A549 (cell line): Measurements from ENCODE around the gene TRMO. TPM values are rescaled to one million over a fixed set of nuclear protein-coding genes. Genes with fewer than 3 reads are reported as not detected.
"Not testable (repeated sequence)": the region's sequence is repeated elsewhere in the genome, so short reads cannot be mapped to it uniquely, and the experiment has no call there.

Source experiments
- ATAC-seq, 2 experiments: fragments of 200-7000 bp in 1 of 2; fragments of >200 bp in 1 of 2; cut with Nextera tagmentation in 1 of 2; cut with Tn5 transposase in 1 of 2; 3 replicates each; pipeline versions ENCODE4 v1.8.0 to v1.9.1; 2018 to 2020; ENCODE audit warnings: mild to moderate bottlenecking in 1 of 2, moderate library complexity in 1 of 2
- CTCF ChIA-PET: fragments of 300-600 bp; sonication (Branson Sonifier 250); formaldehyde crosslinking; extraction: SDS; loops from one replicate; lab custom pipeline; 2021; ENCODE audit warnings: antibody characterized with exemption, inconsistent platforms; lab: Yijun Ruan, JAX
- POLR2A ChIA-PET: fragments of 350-600 bp; formaldehyde crosslinking; extraction: SDS; loops from one replicate; lab custom pipeline; 2021; ENCODE audit warnings: antibody characterized with exemption, inconsistent platforms; lab: Yijun Ruan, JAX
- DNase-seq, 2 experiments: peaks; one replicate each; pipeline versions ENCODE4 v3.0.0 to v3.0.0-alpha.2; 2011 to 2016; ENCODE audit warnings: low read depth in 1 of 2, low spot score in 1 of 2
- FAIRE-seq: peaks from 2 replicates; lab custom pipeline; 2011; peaks lifted over from hg19 to GRCh38; lab: Jason Lieb, UNC
- H3K27ac ChIP-seq, 2 experiments: fragments of >200 bp; sonication (Bioruptor Twin); formaldehyde crosslinking; 3 replicates each; pipeline ENCODE4 v1.5.1; 2016 to 2017
- H3K4me1 ChIP-seq: fragments of >200 bp; sonication (Bioruptor Twin); formaldehyde crosslinking; 3 replicates; pipeline ENCODE4 v1.6.1; 2016
- H3K4me2 ChIP-seq: fragments of >200 bp; sonication (Bioruptor Twin); formaldehyde crosslinking; 3 replicates; pipeline ENCODE4 v1.6.1; 2016
- H3K4me3 ChIP-seq: fragments of >200 bp; sonication (Bioruptor Twin); formaldehyde crosslinking; 3 replicates; pipeline ENCODE4 v1.5.1; 2016
- H3K9me3 ChIP-seq: fragments of >200 bp; sonication (Bioruptor Twin); formaldehyde crosslinking; 3 replicates; pipeline ENCODE4 v1.6.1; 2016
- CBX8 ChIP-seq: fragments of 200-600 bp; sonication (generic); IDR thresholded peaks from 2 replicates; pipeline ENCODE4 v1.6.1; 2016
- CHD4 ChIP-seq: fragments of 200-600 bp; sonication (generic); IDR thresholded peaks from 2 replicates; pipeline ENCODE4 v1.6.1; 2016; ENCODE audit warnings: antibody characterized with exemption, mild to moderate bottlenecking, borderline replicate concordance
- EP300 ChIP-seq, 2 experiments: fragments of >200 bp; sonication (Bioruptor Twin); formaldehyde crosslinking; IDR thresholded peaks; 2 replicates in 1 of 2; 3 replicates in 1 of 2; pipeline ENCODE4 v1.6.1; 2016 to 2017
- ESRRA ChIP-seq: fragments of 150-350 bp; IDR thresholded peaks from 2 replicates; pipeline ENCODE4 v1.6.1; 2014; ENCODE audit warnings: mild to moderate bottlenecking, low read length, borderline replicate concordance
- GATA3 ChIP-seq: IDR thresholded peaks from 2 replicates; pipeline ENCODE4 v1.6.1; 2012; ENCODE audit warnings: borderline replicate concordance
- HDAC2 ChIP-seq: fragments of 200-600 bp; sonication (generic); IDR thresholded peaks from 2 replicates; pipeline ENCODE4 v1.6.1; 2016
- MAZ ChIP-seq: fragments of 150-350 bp; IDR thresholded peaks from 2 replicates; pipeline ENCODE4 v1.6.1; 2014; ENCODE audit warnings: antibody characterized with exemption, low read depth, low read length, borderline replicate concordance
- PHF8 ChIP-seq: fragments of 200-600 bp; sonication (generic); IDR thresholded peaks from 2 replicates; pipeline ENCODE4 v1.6.1; 2016; ENCODE audit warnings: low read depth, mild to moderate bottlenecking, antibody characterized with exemption, moderate library complexity, borderline replicate concordance
- RAD21 ChIP-seq, 2 experiments: fragments of >200 bp in 1 of 2; sonication (Bioruptor Twin) in 1 of 2; formaldehyde crosslinking in 1 of 2; IDR thresholded peaks in 1 of 2; conservative IDR thresholded peaks in 1 of 2; 2 replicates in 1 of 2; 3 replicates in 1 of 2; pipeline ENCODE4 v1.6.1; 2012 to 2018; ENCODE audit warnings: inconsistent platforms in 1 of 2
- RARB ChIP-seq: fragments of 250-450 bp; sonication (Bioruptor Pico); IDR thresholded peaks from 2 replicates; pipeline ENCODE4 v1.8.0; 2021; ENCODE audit warnings: mild to moderate bottlenecking, moderate library complexity
- TFCP2L1 ChIP-seq: fragments of 250-450 bp; sonication (Bioruptor Pico); IDR thresholded peaks from 2 replicates; pipeline ENCODE4 v1.5.0; 2021; ENCODE audit warnings: mild to moderate bottlenecking
- ZC3H11A ChIP-seq: fragments of 450-650 bp; IDR thresholded peaks from 2 replicates; pipeline ENCODE4 v1.6.1; 2014; ENCODE audit warnings: antibody characterized with exemption, mild to moderate bottlenecking
- ZFP36 ChIP-seq: fragments of 450-650 bp; IDR thresholded peaks from 2 replicates; pipeline ENCODE4 v1.6.1; 2014; ENCODE audit warnings: borderline replicate concordance; ENCODE audit not compliant: partially characterized antibody
- ZSCAN20 ChIP-seq: fragments of 250-450 bp; sonication (Bioruptor Pico); IDR thresholded peaks from 2 replicates; pipeline ENCODE4 v1.8.0; 2022; ENCODE audit warnings: mild to moderate bottlenecking, moderate library complexity
- WGBS: methylation state at CpG from one replicate; pipeline ENCODE4 v1.1.6; 2017; ENCODE audit errors: missing lambda C conversion rate; 5-methylcytosine and 5-hydroxymethylcytosine counted together
- polyA plus RNA-seq, 4 experiments: library from polyadenylated mRNA; depleted of rRNA in 3 of 4; stranded (reverse); fragments of >200 nt; fragmentation: RNase III in 1 of 4; extraction: RNeasy Plus Mini Kit Qiagen cat#74134 plus additional on column Dnase treatment in 1 of 4; gene quantifications; 2 replicates in 3 of 4; 3 replicates in 1 of 4; pipeline ENCODE4 v1.2.3, GENCODE V29; 2011 to 2017
- TF ChIP-seq, protein P1 (sequence below): IDR thresholded peaks from 2 replicates; pipeline ENCODE4 v1.6.1; 2012; ENCODE audit warnings: low read depth, borderline replicate concordance
- TF ChIP-seq, protein P2 (sequence below): fragments of >200 bp; sonication (Bioruptor Twin); formaldehyde crosslinking; IDR thresholded peaks from 3 replicates; pipeline ENCODE4 v1.5.1; 2016
- TF ChIP-seq, protein P3 (sequence below): fragments of 450-650 bp; IDR thresholded peaks from 2 replicates; pipeline ENCODE4 v1.6.1; 2014; ENCODE audit warnings: antibody characterized with exemption
- TF ChIP-seq, protein P4 (sequence below): IDR thresholded peaks from 2 replicates; pipeline ENCODE4 v1.6.1; 2012
- TF ChIP-seq, protein P5 (sequence below): fragments of >200 bp; sonication (Bioruptor Twin); formaldehyde crosslinking; IDR thresholded peaks from 2 replicates; pipeline ENCODE4 v1.6.1; 2016
- TF ChIP-seq, protein P6 (sequence below): fragments of 250-450 bp; sonication (Bioruptor Pico); IDR thresholded peaks from 2 replicates; pipeline ENCODE4 v1.5.0; 2020; ENCODE audit warnings: low read depth, mild to moderate bottlenecking, moderate library complexity
- TF ChIP-seq, protein P7 (sequence below): fragments of 150-350 bp; IDR thresholded peaks from 2 replicates; pipeline ENCODE4 v1.6.1; 2014; ENCODE audit warnings: low read depth, mild to moderate bottlenecking, low read length

The TRMO gene
- polyA plus RNA-seq, 2 of the 4 experiments (the other 2 are of a cell fraction): 12.0 to 18.8 TPM

DNA sequence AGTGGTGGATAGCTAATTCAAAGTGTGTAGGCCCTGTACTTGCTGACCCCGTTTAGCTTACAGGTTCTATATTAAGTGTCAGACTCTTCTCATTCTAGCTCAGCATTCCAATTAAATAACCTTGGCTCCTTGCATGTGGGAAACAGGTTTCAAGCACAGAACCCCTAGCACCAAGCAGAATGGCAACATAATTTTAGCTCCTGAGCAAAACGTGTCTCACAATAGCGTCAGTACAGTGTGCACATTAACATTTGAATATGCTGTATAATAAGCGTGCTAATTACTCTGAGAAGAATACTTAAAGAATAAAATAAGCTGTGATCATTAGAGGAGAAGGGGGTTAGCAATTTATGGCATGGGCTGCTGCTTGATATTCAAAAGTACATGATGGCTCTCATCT lies 39.8 kb upstream of the TRMO start (continued):
- TF ChIP-seq, protein P1, sequence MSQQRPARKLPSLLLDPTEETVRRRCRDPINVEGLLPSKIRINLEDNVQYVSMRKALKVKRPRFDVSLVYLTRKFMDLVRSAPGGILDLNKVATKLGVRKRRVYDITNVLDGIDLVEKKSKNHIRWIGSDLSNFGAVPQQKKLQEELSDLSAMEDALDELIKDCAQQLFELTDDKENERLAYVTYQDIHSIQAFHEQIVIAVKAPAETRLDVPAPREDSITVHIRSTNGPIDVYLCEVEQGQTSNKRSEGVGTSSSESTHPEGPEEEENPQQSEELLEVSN: no peak
- TF ChIP-seq GATA3: no peak
- TF ChIP-seq CBX8: no peak

DNA sequence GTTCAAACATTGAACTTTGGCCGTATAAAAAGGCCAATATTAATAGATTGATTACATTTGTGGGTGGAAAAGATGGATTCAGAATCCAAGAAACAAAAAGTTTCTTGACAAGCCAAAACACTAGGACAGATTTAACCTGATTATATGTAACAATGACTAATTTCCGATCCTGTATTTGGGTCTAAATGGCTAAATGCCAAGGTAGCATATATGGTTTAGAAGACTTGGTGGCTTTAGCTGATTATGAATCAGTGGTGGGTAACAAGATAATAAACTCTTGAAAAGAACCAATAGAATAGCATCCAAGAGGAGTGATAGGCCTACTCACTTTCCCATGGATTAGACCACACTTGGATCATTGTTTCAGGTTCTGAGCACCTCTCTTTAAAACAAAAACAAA lies 39.1 kb upstream of the TRMO start:
- POLR2A ChIA-PET: no interaction called here
- H3K27ac ChIP-seq: no peak overlapping the region
- CTCF ChIA-PET: interaction anchor here (0.6 to 3.8 kb wide), 7 partner anchors 11 to 73 kb away, joined by 3 to 17 read pairs (median 6); partner anchors contain the start of genes ANP32B and TRMO
- no peaks in the 10 kb centered on the region for H3K9me3 ChIP-seq
- no peak overlapping the region for H3K4me2 ChIP-seq
- ATAC-seq (no peak), DNase-seq (no peak)
- no peak overlapping the region for H3K4me3 ChIP-seq
- TF ChIP-seq, protein P2, sequence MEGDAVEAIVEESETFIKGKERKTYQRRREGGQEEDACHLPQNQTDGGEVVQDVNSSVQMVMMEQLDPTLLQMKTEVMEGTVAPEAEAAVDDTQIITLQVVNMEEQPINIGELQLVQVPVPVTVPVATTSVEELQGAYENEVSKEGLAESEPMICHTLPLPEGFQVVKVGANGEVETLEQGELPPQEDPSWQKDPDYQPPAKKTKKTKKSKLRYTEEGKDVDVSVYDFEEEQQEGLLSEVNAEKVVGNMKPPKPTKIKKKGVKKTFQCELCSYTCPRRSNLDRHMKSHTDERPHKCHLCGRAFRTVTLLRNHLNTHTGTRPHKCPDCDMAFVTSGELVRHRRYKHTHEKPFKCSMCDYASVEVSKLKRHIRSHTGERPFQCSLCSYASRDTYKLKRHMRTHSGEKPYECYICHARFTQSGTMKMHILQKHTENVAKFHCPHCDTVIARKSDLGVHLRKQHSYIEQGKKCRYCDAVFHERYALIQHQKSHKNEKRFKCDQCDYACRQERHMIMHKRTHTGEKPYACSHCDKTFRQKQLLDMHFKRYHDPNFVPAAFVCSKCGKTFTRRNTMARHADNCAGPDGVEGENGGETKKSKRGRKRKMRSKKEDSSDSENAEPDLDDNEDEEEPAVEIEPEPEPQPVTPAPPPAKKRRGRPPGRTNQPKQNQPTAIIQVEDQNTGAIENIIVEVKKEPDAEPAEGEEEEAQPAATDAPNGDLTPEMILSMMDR: no peak
- no peak for TF ChIP-seq ZFP36
- TF ChIP-seq, protein P3, sequence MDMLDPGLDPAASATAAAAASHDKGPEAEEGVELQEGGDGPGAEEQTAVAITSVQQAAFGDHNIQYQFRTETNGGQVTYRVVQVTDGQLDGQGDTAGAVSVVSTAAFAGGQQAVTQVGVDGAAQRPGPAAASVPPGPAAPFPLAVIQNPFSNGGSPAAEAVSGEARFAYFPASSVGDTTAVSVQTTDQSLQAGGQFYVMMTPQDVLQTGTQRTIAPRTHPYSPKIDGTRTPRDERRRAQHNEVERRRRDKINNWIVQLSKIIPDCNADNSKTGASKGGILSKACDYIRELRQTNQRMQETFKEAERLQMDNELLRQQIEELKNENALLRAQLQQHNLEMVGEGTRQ: no peak
- TF ChIP-seq ESRRA: no peak
- no peak for TF ChIP-seq MAZ
- TF ChIP-seq ZC3H11A: no peak
- TF ChIP-seq, protein P4, sequence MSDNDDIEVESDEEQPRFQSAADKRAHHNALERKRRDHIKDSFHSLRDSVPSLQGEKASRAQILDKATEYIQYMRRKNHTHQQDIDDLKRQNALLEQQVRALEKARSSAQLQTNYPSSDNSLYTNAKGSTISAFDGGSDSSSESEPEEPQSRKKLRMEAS: no peak
- TF ChIP-seq, protein P5, sequence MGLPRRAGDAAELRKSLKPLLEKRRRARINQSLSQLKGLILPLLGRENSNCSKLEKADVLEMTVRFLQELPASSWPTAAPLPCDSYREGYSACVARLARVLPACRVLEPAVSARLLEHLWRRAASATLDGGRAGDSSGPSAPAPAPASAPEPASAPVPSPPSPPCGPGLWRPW: no peak
- TF ChIP-seq EP300 (IDR thresholded peaks at IDR 0.05): no peak
- no peak for TF ChIP-seq HDAC2
- TF ChIP-seq RAD21 (conservative IDR thresholded peaks at IDR 0.05 in 1 of 2, IDR thresholded peaks at IDR 0.05 in 1 of 2): no peak
- no peak for TF ChIP-seq PHF8
- TF ChIP-seq, protein P6, sequence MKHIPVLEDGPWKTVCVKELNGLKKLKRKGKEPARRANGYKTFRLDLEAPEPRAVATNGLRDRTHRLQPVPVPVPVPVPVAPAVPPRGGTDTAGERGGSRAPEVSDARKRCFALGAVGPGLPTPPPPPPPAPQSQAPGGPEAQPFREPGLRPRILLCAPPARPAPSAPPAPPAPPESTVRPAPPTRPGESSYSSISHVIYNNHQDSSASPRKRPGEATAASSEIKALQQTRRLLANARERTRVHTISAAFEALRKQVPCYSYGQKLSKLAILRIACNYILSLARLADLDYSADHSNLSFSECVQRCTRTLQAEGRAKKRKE (CRISPR knock-in tag): no peak
- no peak for TF ChIP-seq ZSCAN20
- TF ChIP-seq, protein P7, sequence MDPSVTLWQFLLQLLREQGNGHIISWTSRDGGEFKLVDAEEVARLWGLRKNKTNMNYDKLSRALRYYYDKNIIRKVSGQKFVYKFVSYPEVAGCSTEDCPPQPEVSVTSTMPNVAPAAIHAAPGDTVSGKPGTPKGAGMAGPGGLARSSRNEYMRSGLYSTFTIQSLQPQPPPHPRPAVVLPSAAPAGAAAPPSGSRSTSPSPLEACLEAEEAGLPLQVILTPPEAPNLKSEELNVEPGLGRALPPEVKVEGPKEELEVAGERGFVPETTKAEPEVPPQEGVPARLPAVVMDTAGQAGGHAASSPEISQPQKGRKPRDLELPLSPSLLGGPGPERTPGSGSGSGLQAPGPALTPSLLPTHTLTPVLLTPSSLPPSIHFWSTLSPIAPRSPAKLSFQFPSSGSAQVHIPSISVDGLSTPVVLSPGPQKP: no peak
- no peak for TF ChIP-seq CHD4
- no peak for TF ChIP-seq RARB (CRISPR knock-in tag)
- TF ChIP-seq TFCP2L1 (CRISPR knock-in tag): no peak
- TF ChIP-seq, all 56 proteins: peak for 0
- no peak for FAIRE-seq
- WGBS: 73% methylated on average over 2 of the region's 2 CpGs
- H3K4me1 ChIP-seq: no peaks in the 10 kb centered on the region

DNA sequence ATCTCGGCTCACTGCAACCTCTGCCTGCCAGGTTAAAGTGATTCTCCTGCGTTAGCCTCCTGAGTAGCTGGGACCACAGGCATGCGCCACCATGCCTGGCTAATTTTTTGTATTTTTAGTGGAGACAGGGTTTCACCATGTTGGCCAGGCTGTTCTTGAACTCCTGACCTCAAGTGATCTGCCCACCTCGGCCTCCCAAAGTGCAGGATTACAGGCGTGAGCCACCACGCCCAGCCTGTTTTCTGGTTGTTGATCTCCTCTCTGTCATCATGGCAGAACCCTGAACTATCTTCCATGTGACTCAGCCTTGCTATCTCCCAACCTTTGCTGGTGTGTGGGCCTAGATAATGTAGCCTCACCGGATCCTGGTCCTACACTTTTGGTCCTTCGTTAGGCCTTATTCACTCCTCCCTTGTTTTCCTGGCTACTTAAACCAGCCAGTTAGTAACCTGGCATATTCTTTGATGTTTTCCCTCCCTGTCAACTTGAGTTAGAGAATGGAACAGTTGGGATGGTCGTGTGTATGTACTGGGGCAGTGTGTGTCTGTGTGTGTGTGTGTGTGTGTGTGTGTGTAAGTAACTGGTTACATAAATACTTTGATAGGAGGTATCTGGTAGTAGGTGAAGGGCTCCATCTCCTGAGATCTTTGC lies 38.5 kb upstream of the TRMO start:
- H3K4me2 ChIP-seq, H3K4me3 ChIP-seq, H3K4me1 ChIP-seq, H3K9me3 ChIP-seq, H3K27ac ChIP-seq, DNase-seq, ATAC-seq, FAIRE-seq: not testable (repeated sequence)
- ChIA-PET POLR2A (interaction anchor here (1.2 kb wide), 1 partner anchor 39 kb away, joined by 4 read pairs; the partner anchor contains the start of gene TRMO), CTCF (interaction anchor here (1.3 to 12.4 kb wide), 3 partner anchors 23 to 74 kb away, joined by 5 to 116 read pairs (median 6); partner anchors contain the start of gene TRMO)
- 62% methylated on average over 9 of the region's 9 CpGs for WGBS
